ENCODE measurements around the gene APOE.
"Not testable (repeated sequence)": the region's sequence is repeated elsewhere in the genome, so short reads cannot be mapped to it uniquely, and the experiment has no call there.

The APOE gene

DNA sequence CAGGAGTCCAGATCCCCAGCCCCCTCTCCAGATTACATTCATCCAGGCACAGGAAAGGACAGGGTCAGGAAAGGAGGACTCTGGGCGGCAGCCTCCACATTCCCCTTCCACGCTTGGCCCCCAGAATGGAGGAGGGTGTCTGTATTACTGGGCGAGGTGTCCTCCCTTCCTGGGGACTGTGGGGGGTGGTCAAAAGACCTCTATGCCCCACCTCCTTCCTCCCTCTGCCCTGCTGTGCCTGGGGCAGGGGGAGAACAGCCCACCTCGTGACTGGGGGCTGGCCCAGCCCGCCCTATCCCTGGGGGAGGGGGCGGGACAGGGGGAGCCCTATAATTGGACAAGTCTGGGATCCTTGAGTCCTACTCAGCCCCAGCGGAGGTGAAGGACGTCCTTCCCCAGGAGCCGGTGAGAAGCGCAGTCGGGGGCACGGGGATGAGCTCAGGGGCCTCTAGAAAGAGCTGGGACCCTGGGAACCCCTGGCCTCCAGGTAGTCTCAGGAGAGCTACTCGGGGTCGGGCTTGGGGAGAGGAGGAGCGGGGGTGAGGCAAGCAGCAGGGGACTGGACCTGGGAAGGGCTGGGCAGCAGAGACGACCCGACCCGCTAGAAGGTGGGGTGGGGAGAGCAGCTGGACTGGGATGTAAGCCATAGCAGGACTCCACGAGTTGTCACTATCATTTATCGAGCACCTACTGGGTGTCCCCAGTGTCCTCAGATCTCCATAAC, at the start of gene APOE:
APOE (plus strand) TSS at position 360 of the 724 bp plus-strand sequence. CDS start 829 bp downstream, outside the sequence.
- H3K27ac ChIP-seq = no peak within 1 kb of the TSS
- TF ChIP-seq, protein P1, sequence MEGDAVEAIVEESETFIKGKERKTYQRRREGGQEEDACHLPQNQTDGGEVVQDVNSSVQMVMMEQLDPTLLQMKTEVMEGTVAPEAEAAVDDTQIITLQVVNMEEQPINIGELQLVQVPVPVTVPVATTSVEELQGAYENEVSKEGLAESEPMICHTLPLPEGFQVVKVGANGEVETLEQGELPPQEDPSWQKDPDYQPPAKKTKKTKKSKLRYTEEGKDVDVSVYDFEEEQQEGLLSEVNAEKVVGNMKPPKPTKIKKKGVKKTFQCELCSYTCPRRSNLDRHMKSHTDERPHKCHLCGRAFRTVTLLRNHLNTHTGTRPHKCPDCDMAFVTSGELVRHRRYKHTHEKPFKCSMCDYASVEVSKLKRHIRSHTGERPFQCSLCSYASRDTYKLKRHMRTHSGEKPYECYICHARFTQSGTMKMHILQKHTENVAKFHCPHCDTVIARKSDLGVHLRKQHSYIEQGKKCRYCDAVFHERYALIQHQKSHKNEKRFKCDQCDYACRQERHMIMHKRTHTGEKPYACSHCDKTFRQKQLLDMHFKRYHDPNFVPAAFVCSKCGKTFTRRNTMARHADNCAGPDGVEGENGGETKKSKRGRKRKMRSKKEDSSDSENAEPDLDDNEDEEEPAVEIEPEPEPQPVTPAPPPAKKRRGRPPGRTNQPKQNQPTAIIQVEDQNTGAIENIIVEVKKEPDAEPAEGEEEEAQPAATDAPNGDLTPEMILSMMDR (IDR thresholded peaks at IDR 0.05) = no peak
- no peak for DNase-seq
- H3K36me3 ChIP-seq = peaks cover 23 to 28% (median 26%) of the 10 kb centered on the region in 3 donors
- peaks cover 0 to 18% (median 0%) of the 10 kb centered on the region in 4 donors for H3K4me1 ChIP-seq
- no peaks in the 10 kb centered on the region for H3K9me3 ChIP-seq
- H3K27me3 ChIP-seq = peaks cover 0 to 58% of the 10 kb centered on the region in 2 donors
- H3K4me3 ChIP-seq = no peak within 1 kb of the TSS
- intact Hi-C loops (cut with DNase I; ENCODE audit: low total_unique reads) = loop anchor here (10.0 kb wide), 1 partner anchor 149 kb away; no protein-coding TSS in a partner anchor

- H3K4me1 ChIP-seq = peaks cover 0 to 10% (median 2%) of the 10 kb centered on the region in 4 donors
- H3K36me3 ChIP-seq = peaks cover 0 to 15% (median 11%) of the 10 kb centered on the region in 3 donors
- no peaks in the 10 kb centered on the region for H3K9me3 ChIP-seq
- peak in 1 of 2 donors; percentile 36 for DNase-seq
- H3K4me3 ChIP-seq = no peak overlapping the region
- H3K27ac ChIP-seq = no peak overlapping the region
- TF ChIP-seq, protein P1 (IDR thresholded peaks at IDR 0.05) = no peak
- intact Hi-C loops (cut with DNase I; ENCODE audit: low total_unique reads) = no loop called here
- H3K27me3 ChIP-seq = no peaks in the 10 kb centered on the region
These were observed 49.0 kb upstream of the APOE start for GRCh38 chr19:44856421-44857083.

DNA sequence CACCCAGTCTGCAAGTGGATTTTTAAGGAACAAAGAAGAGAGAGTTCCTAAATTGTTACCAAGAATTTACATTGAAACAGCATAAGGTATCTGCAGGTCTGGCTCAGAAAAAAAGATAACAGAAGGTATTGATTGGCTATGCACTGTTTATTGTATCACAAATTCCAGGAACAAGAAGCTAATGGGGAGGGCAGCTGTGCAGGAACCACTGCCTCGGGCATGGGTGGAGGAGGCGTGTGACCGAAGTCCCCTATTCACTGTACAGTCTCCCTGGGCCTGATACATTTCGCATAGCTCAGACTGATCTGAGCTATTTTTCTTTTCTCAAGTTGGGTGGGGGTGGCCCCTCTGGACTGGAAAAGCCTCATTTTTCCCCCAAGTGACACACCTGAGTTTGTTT, 47.8 kb upstream of the APOE start:
- TF ChIP-seq, protein P1 (IDR thresholded peaks at IDR 0.05) = no peak
- intact Hi-C loops (cut with DNase I; ENCODE audit: low total_unique reads) = no loop called here
- DNase-seq = no peak
- no peaks in the 10 kb centered on the region for H3K27me3 ChIP-seq
- H3K9me3 ChIP-seq = no peaks in the 10 kb centered on the region
- H3K4me1 ChIP-seq = peaks cover 0 to 7% (median 2%) of the 10 kb centered on the region in 4 donors
- no peak overlapping the region for H3K4me3 ChIP-seq
- peaks cover 0 to 16% (median 11%) of the 10 kb centered on the region in 3 donors for H3K36me3 ChIP-seq
- H3K27ac ChIP-seq = no peak overlapping the region

DNA sequence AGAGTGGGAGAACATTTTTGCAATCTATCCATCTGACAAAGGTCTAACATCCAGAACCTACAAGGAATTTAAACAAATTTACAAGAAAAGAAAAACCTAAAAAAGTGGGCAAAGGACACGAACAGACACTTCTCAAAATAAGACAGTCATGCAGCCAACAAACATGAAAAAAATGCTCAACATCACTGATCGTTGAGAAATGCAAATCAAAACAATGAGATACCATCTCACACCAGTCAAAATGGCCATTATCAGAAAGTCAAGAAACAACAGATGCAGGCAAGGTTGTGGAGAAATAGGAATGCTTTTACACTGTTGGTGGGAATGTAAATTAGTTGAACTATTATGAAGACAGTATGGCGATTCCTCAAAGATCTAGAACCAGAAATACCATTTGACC, 44.0 kb upstream of the APOE start:
- H3K36me3 ChIP-seq = peaks cover 10 to 29% (median 23%) of the 10 kb centered on the region in 3 donors
- H3K9me3 ChIP-seq; intact Hi-C loops (cut with DNase I; ENCODE audit: low total_unique reads); H3K27ac ChIP-seq; H3K4me1 ChIP-seq; H3K4me3 ChIP-seq; H3K27me3 ChIP-seq; DNase-seq: not testable (repeated sequence)

GRCh38 chr19:44863990-44864389, 41.6 kb upstream of the APOE start:
- intact Hi-C loops (cut with DNase I; ENCODE audit: low total_unique reads) = no loop called here
- peaks cover 23 to 44% (median 30%) of the 10 kb centered on the region in 3 donors for H3K36me3 ChIP-seq
- no peak for DNase-seq
- H3K27ac ChIP-seq = no peak overlapping the region
- no peaks in the 10 kb centered on the region for H3K4me1 ChIP-seq
- no peaks in the 10 kb centered on the region for H3K9me3 ChIP-seq
- H3K27me3 ChIP-seq = no peaks in the 10 kb centered on the region
- H3K4me3 ChIP-seq = no peak overlapping the region
- TF ChIP-seq, protein P1 (IDR thresholded peaks at IDR 0.05) = no peak

GRCh38 chr19:44865196-44865767, 40.3 kb upstream of the APOE start:
- no peaks in the 10 kb centered on the region for H3K27me3 ChIP-seq
- H3K27ac ChIP-seq = no peak overlapping the region
- no peak for DNase-seq
- no peak overlapping the region for H3K4me3 ChIP-seq
- H3K9me3 ChIP-seq = no peaks in the 10 kb centered on the region
- TF ChIP-seq, protein P1 (IDR thresholded peaks at IDR 0.05) = no peak
- H3K36me3 ChIP-seq = peaks cover 16 to 49% (median 31%) of the 10 kb centered on the region in 3 donors
- intact Hi-C loops (cut with DNase I; ENCODE audit: low total_unique reads) = no loop called here
- H3K4me1 ChIP-seq = no peaks in the 10 kb centered on the region

All from tibial artery (tissue), 4 donors.